Measurements from ENCODE around the gene C2orf81.

The C2orf81 gene

GRCh38 chr2:74417197-74417596 lies 4.2 kb downstream of the C2orf81 start:
- no peaks in the 10 kb centered on the region for H3K9me3 ChIP-seq (ENCODE audit: control insufficient read depth, low read length)
- DNase-seq (ENCODE audit: low read depth): no peak
- no peaks in the 10 kb centered on the region for H3K36me3 ChIP-seq (ENCODE audit: control insufficient read depth, insufficient read depth, low read length, severe bottlenecking)
- peaks cover 29% of the 10 kb centered on the region for H3K4me1 ChIP-seq (ENCODE audit: control insufficient read depth, insufficient read depth, low read length)
- H3K4me3 ChIP-seq (ENCODE audit: low read length): no peak overlapping the region
- H3K9ac ChIP-seq (ENCODE audit: low read length): no peak overlapping the region
- H3K27me3 ChIP-seq (replicated peaks; ENCODE audit: control insufficient read depth, insufficient read depth, low read length): no peaks in the 10 kb centered on the region

DNA sequence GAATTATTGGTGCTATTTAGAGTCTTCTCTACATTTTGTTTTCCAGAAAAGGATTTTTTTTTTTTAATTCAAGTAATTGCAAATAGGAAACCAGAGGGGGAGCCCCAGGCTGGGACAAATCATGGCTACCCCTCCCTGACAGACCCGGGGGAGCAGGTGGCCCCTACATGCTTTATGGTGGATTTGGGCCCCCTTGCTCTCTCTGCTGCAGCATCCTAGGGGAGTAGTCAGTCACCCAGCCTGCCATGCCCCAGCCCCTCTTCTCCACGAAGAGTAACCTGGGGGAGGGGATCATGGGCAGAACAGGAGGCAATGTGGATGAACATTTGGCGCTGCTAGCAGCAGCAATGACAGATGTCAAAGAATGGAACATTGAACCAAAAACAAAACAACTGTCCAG lies 4.6 kb downstream of the C2orf81 start:
- H3K4me1 ChIP-seq (ENCODE audit: control insufficient read depth, insufficient read depth, low read length): peaks cover 25% of the 10 kb centered on the region
- no peak overlapping the region for H3K9ac ChIP-seq (ENCODE audit: low read length)
- H3K27me3 ChIP-seq (replicated peaks; ENCODE audit: control insufficient read depth, insufficient read depth, low read length): no peaks in the 10 kb centered on the region
- no peak for DNase-seq (ENCODE audit: low read depth)
- no peaks in the 10 kb centered on the region for H3K9me3 ChIP-seq (ENCODE audit: control insufficient read depth, low read length)
- no peaks in the 10 kb centered on the region for H3K36me3 ChIP-seq (ENCODE audit: control insufficient read depth, insufficient read depth, low read length, severe bottlenecking)
- H3K4me3 ChIP-seq (ENCODE audit: low read length): no peak overlapping the region

GRCh38 chr2:74415762-74416395 lies 5.5 kb downstream of the C2orf81 start:
- Histone ChIP-seq H3K4me1 (ENCODE audit: control insufficient read depth, insufficient read depth, low read length) (peaks cover 17% of the 10 kb centered on the region), H3K27me3 (replicated peaks; ENCODE audit: control insufficient read depth, insufficient read depth, low read length) (no peaks in the 10 kb centered on the region), H3K4me3 (ENCODE audit: low read length) (peak overlapping the region; percentile 82), H3K9ac (ENCODE audit: low read length) (peak overlapping the region; percentile 83), H3K9me3 (ENCODE audit: control insufficient read depth, low read length) (no peaks in the 10 kb centered on the region), H3K36me3 (ENCODE audit: control insufficient read depth, insufficient read depth, low read length, severe bottlenecking) (no peaks in the 10 kb centered on the region)
- DNase-seq (ENCODE audit: low read depth): no peak

- DNase-seq (ENCODE audit: low read depth): no peak
- Histone ChIP-seq H3K27me3 (replicated peaks; ENCODE audit: control insufficient read depth, insufficient read depth, low read length) (no peaks in the 10 kb centered on the region), H3K9me3 (ENCODE audit: control insufficient read depth, low read length) (no peaks in the 10 kb centered on the region)
Measured at GRCh38 chr2:74414881-74415761, 6.3 kb downstream of the C2orf81 start.

DNA sequence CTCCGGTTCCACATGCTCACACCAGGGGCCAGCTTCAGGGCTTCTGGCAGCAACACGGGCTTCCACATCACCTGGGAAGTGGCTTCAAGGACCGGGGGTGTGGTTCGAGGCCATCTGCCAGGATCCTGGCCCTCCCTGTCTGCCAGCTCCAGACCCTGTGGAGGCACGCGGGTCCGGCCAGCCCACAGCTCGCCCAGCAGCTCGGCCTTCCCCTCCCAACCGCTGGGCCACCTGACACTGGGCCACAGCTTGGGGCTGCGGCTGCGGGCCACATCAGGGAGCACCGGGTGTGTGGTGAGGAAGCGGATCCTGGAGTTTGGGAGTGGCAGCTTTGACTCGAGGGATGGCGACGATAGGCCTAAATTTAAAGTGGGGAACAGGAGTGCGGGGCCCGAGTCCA lies 7.0 kb downstream of the C2orf81 start:
- Histone ChIP-seq H3K36me3 (ENCODE audit: control insufficient read depth, insufficient read depth, low read length, severe bottlenecking) (no peaks in the 10 kb centered on the region), H3K4me3 (ENCODE audit: low read length) (peak overlapping the region; percentile 82), H3K4me1 (ENCODE audit: control insufficient read depth, insufficient read depth, low read length) (peaks cover 16% of the 10 kb centered on the region), H3K9ac (ENCODE audit: low read length) (peak overlapping the region; percentile 83), H3K27me3 (replicated peaks; ENCODE audit: control insufficient read depth, insufficient read depth, low read length) (no peaks in the 10 kb centered on the region), H3K9me3 (ENCODE audit: control insufficient read depth, low read length) (no peaks in the 10 kb centered on the region)
- no peak for DNase-seq (ENCODE audit: low read depth)

More at GRCh38 chr2:74414881-74415761, 6.3 kb downstream of the C2orf81 start:
- H3K4me3 ChIP-seq (ENCODE audit: low read length): peak overlapping the region; percentile 82
- peak overlapping the region; percentile 83 for H3K9ac ChIP-seq (ENCODE audit: low read length)
- peaks cover 16% of the 10 kb centered on the region for H3K4me1 ChIP-seq (ENCODE audit: control insufficient read depth, insufficient read depth, low read length)
- H3K36me3 ChIP-seq (ENCODE audit: control insufficient read depth, insufficient read depth, low read length, severe bottlenecking): no peaks in the 10 kb centered on the region

DNA sequence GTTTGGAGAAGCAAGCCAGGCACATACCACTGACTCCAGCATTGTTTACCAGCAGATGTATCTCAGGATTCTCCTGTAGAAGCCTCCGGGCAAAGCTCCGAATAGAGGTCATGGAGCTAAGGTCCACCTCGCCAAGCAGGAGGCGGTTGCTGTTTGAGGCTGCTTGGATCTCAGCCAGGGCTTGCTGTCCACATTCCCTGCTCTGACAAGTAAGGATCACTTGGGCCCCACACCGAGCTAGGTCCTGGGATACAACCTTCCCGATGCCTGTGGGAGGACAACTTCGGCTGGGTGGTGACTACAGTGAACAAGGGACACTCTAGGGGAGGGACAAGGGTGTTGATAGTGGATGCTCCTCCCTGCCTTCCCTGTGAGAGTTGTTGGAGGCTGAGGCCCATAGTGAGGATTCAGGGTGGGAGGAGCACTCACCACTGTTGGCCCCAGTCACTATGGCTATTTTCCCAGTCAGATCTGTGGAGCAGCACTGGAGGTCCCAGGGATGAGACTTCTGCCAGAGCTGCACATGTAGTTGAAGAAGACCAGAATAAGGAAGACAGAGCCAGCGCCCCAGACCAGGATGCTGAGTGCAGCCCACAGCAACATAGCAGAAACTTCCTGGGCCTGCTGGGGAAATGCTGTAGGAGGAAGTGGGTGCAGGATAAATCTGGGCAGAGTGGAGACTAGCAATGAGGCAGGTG lies 8.3 kb downstream of the C2orf81 start:
- Histone ChIP-seq H3K4me3 (ENCODE audit: low read length) (no peak overlapping the region), H3K9ac (ENCODE audit: low read length) (no peak overlapping the region), H3K4me1 (ENCODE audit: control insufficient read depth, insufficient read depth, low read length) (peaks cover 16% of the 10 kb centered on the region), H3K9me3 (ENCODE audit: control insufficient read depth, low read length) (no peaks in the 10 kb centered on the region), H3K36me3 (ENCODE audit: control insufficient read depth, insufficient read depth, low read length, severe bottlenecking) (no peaks in the 10 kb centered on the region), H3K27me3 (replicated peaks; ENCODE audit: control insufficient read depth, insufficient read depth, low read length) (no peaks in the 10 kb centered on the region)
- no peak for DNase-seq (ENCODE audit: low read depth)

DNA sequence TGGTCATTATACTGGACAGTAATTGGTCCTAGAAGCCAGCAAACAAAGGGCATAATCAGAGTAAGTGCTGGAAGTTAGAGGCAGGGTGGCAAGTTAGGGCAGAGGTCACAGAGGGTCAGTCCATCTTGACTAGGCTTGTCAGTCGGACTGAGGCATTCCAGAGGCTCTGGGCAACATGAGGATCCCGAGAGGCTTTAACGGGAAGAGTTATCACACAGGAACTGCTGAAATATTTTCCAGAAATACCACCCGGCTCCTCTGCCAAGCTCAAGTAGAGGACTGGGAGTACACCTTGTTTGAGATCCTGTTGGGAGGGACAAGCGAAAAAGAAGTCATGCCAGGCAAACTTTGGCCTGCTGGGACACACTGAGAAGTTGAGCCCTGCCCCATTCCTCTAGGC lies 13.7 kb downstream of the C2orf81 start:
- Histone ChIP-seq H3K4me1 (ENCODE audit: control insufficient read depth, insufficient read depth, low read length) (no peaks in the 10 kb centered on the region), H3K9ac (ENCODE audit: low read length) (no peak overlapping the region), H3K27me3 (replicated peaks; ENCODE audit: control insufficient read depth, insufficient read depth, low read length) (no peaks in the 10 kb centered on the region), H3K9me3 (ENCODE audit: control insufficient read depth, low read length) (no peaks in the 10 kb centered on the region), H3K36me3 (ENCODE audit: control insufficient read depth, insufficient read depth, low read length, severe bottlenecking) (no peaks in the 10 kb centered on the region), H3K4me3 (ENCODE audit: low read length) (no peak overlapping the region)
- DNase-seq (ENCODE audit: low read depth): no peak

DNA sequence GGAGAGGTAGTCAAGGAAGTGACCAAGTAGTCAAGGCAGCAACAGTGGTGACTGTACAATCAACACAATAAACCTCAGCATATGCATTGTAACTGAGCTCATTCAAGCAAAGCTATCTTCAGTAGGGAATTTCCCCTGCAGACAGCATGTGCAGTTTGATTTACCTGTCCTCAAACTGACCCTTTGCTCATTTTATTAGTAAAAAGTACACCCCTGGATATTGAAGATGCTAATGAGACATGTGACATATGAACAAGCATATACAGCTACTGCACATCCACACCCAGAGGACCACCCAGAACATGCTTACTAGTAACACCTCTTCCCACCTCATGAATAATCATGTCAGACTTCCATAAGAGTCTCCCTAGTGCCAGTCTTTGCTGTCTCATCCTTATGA lies 15.4 kb downstream of the C2orf81 start:
- Histone ChIP-seq H3K36me3 (ENCODE audit: control insufficient read depth, insufficient read depth, low read length, severe bottlenecking) (no peaks in the 10 kb centered on the region), H3K9me3 (ENCODE audit: control insufficient read depth, low read length) (no peaks in the 10 kb centered on the region)

GRCh38 chr2:74401891-74402290 lies 19.5 kb downstream of the C2orf81 start:
- no peak overlapping the region for H3K9ac ChIP-seq (ENCODE audit: low read length)
- peaks cover 6% of the 10 kb centered on the region for H3K4me1 ChIP-seq (ENCODE audit: control insufficient read depth, insufficient read depth, low read length)
- H3K27me3 ChIP-seq (replicated peaks; ENCODE audit: control insufficient read depth, insufficient read depth, low read length): no peaks in the 10 kb centered on the region
- no peaks in the 10 kb centered on the region for H3K36me3 ChIP-seq (ENCODE audit: control insufficient read depth, insufficient read depth, low read length, severe bottlenecking)
- no peaks in the 10 kb centered on the region for H3K9me3 ChIP-seq (ENCODE audit: control insufficient read depth, low read length)
- DNase-seq (ENCODE audit: low read depth): no peak
- H3K4me3 ChIP-seq (ENCODE audit: low read length): no peak overlapping the region

More for the DNA sequence above, 15.4 kb downstream of the C2orf81 start:
- no peaks in the 10 kb centered on the region for H3K4me1 ChIP-seq (ENCODE audit: control insufficient read depth, insufficient read depth, low read length)
- no peak for DNase-seq (ENCODE audit: low read depth)
- H3K4me3 ChIP-seq (ENCODE audit: low read length): no peak overlapping the region
- H3K9ac ChIP-seq (ENCODE audit: low read length): no peak overlapping the region
- no peaks in the 10 kb centered on the region for H3K27me3 ChIP-seq (replicated peaks; ENCODE audit: control insufficient read depth, insufficient read depth, low read length)

GRCh38 chr2:74399785-74400184 lies 21.6 kb downstream of the C2orf81 start:
- H3K9ac ChIP-seq (ENCODE audit: low read length): no peak overlapping the region
- no peaks in the 10 kb centered on the region for H3K36me3 ChIP-seq (ENCODE audit: control insufficient read depth, insufficient read depth, low read length, severe bottlenecking)
- no peak overlapping the region for H3K4me3 ChIP-seq (ENCODE audit: low read length)
- H3K27me3 ChIP-seq (replicated peaks; ENCODE audit: control insufficient read depth, insufficient read depth, low read length): no peaks in the 10 kb centered on the region
- peaks cover 6% of the 10 kb centered on the region for H3K4me1 ChIP-seq (ENCODE audit: control insufficient read depth, insufficient read depth, low read length)
- peak; percentile 55 for DNase-seq (ENCODE audit: low read depth)
- no peaks in the 10 kb centered on the region for H3K9me3 ChIP-seq (ENCODE audit: control insufficient read depth, low read length)

GRCh38 chr2:74396149-74396548 lies 25.3 kb downstream of the C2orf81 start:
- no peaks in the 10 kb centered on the region for H3K36me3 ChIP-seq (ENCODE audit: control insufficient read depth, insufficient read depth, low read length, severe bottlenecking)
- no peak for DNase-seq (ENCODE audit: low read depth)
- peaks cover 10% of the 10 kb centered on the region for H3K4me1 ChIP-seq (ENCODE audit: control insufficient read depth, insufficient read depth, low read length)
- no peaks in the 10 kb centered on the region for H3K27me3 ChIP-seq (replicated peaks; ENCODE audit: control insufficient read depth, insufficient read depth, low read length)
- no peaks in the 10 kb centered on the region for H3K9me3 ChIP-seq (ENCODE audit: control insufficient read depth, low read length)
- no peak overlapping the region for H3K4me3 ChIP-seq (ENCODE audit: low read length)
- H3K9ac ChIP-seq (ENCODE audit: low read length): no peak overlapping the region
